Activated T-cell treated with anti-CD3 and anti-CD28 coated beads, Interleukin-2, amount 50 U/mL, for 72 hours (primary cell): ENCODE data around the gene PGBD5. TPM values are rescaled to one million over a fixed set of nuclear protein-coding genes. Genes with fewer than 3 reads are reported as not detected.
"Not testable (repeated sequence)": the region's sequence is repeated elsewhere in the genome, so short reads cannot be mapped to it uniquely, and the experiment has no call there.

Experiments used
- ATAC-seq, 2 donors: fragments of 150-1000 bp; cut with Tn5 transposase; replicated peaks in 1 of 2; 2 replicates each; pipeline ENCODE4 v1.10.0; 2021; ENCODE audit warnings: moderate library complexity in 2 of 2, mild to moderate bottlenecking in 1 of 2
- DNase-seq, 2 donors: peaks; one replicate each; pipeline ENCODE4 v3.0.0; 2021 to 2022; ENCODE audit warnings: mixed read lengths in 1 of 2
- H3K27ac Mint-ChIP-seq: one replicate; pipeline ENCODE4 v1.8.0; 2022; ENCODE audit warnings: mild to moderate bottlenecking, moderate library complexity, mixed read lengths
- H3K27me3 Mint-ChIP-seq: one replicate; pipeline ENCODE4 v1.8.0; 2022; ENCODE audit warnings: low read depth, mixed read lengths
- H3K36me3 Mint-ChIP-seq, 2 donors: one replicate each; pipeline ENCODE4 v1.8.0; 2022; ENCODE audit warnings: mixed read lengths in 2 of 2, mild to moderate bottlenecking in 1 of 2; ENCODE audit not compliant: insufficient read depth in 2 of 2
- H3K4me1 Mint-ChIP-seq: one replicate; pipeline ENCODE4 v1.8.0; 2022; ENCODE audit warnings: low read depth, mixed read lengths
- H3K4me3 Mint-ChIP-seq, 2 donors: one replicate each; pipeline ENCODE4 v1.8.0; 2022; ENCODE audit warnings: mild to moderate bottlenecking in 2 of 2, mixed read lengths in 2 of 2, moderate library complexity in 2 of 2
- H3K9me3 Mint-ChIP-seq, 2 donors: one replicate each; pipeline ENCODE4 v1.8.0; 2022; ENCODE audit warnings: mixed read lengths in 2 of 2
- total RNA-seq, 2 donors: library from RNA; stranded (reverse); gene quantifications; one replicate each; pipeline ENCODE4 v1.2.3, GENCODE V29; 2022

PGBD5 gene
- total RNA-seq, 2 donors from 2014 or later = 0.12 TPM; not detected in 1

- Mint-ChIP-seq H3K27ac (no peak overlapping the region), H3K9me3 (no peaks in the 10 kb centered on the region), H3K4me1 (peaks cover 17% of the 10 kb centered on the region), H3K4me3 (no peak overlapping the region), H3K36me3 (peaks cover 4 to 6% of the 10 kb centered on the region in 2 donors), H3K27me3 (peaks cover 77% of the 10 kb centered on the region)
- DNase-seq = no peak
- ATAC-seq = no peak
Measured at GRCh38 chr1:230422221-230422981, 3.7 kb downstream of the PGBD5 start.

- no peak overlapping the region for H3K4me3 Mint-ChIP-seq
- peaks cover 0 to 2% of the 10 kb centered on the region in 2 donors for H3K36me3 Mint-ChIP-seq
- H3K9me3 Mint-ChIP-seq = no peaks in the 10 kb centered on the region
- peaks cover 13% of the 10 kb centered on the region for H3K4me1 Mint-ChIP-seq
- H3K27ac Mint-ChIP-seq = no peak overlapping the region
- DNase-seq = no peak
- peaks cover 78% of the 10 kb centered on the region for H3K27me3 Mint-ChIP-seq
- no peak for ATAC-seq
Measured at GRCh38 chr1:230421481-230421880, 4.7 kb downstream of the PGBD5 start.

GRCh38 chr1:230420372-230420771 lies 5.8 kb downstream of the PGBD5 start:
- H3K9me3 Mint-ChIP-seq, H3K4me3 Mint-ChIP-seq, ATAC-seq, H3K36me3 Mint-ChIP-seq, H3K27ac Mint-ChIP-seq, DNase-seq: not testable (repeated sequence)
- H3K27me3 Mint-ChIP-seq = peaks cover 81% of the 10 kb centered on the region
- H3K4me1 Mint-ChIP-seq = peaks cover 13% of the 10 kb centered on the region

- ATAC-seq = no peak
- Mint-ChIP-seq H3K9me3 (no peaks in the 10 kb centered on the region), H3K27ac (no peak overlapping the region), H3K36me3 (peaks cover 0 to 2% of the 10 kb centered on the region in 2 donors), H3K4me1 (peaks cover 3% of the 10 kb centered on the region), H3K27me3 (peaks cover 71% of the 10 kb centered on the region), H3K4me3 (no peak overlapping the region)
- no peak for DNase-seq
Measured at GRCh38 chr1:230416430-230416829, 9.7 kb downstream of the PGBD5 start.

GRCh38 chr1:230415405-230416132 lies 10.6 kb downstream of the PGBD5 start:
- no peak overlapping the region for H3K4me3 Mint-ChIP-seq
- no peaks in the 10 kb centered on the region for H3K4me1 Mint-ChIP-seq
- ATAC-seq (no peak), DNase-seq (no peak)
- H3K36me3 Mint-ChIP-seq = peaks cover 0 to 2% of the 10 kb centered on the region in 2 donors
- no peaks in the 10 kb centered on the region for H3K9me3 Mint-ChIP-seq
- H3K27ac Mint-ChIP-seq = no peak overlapping the region
- peaks cover 75% of the 10 kb centered on the region for H3K27me3 Mint-ChIP-seq

- Mint-ChIP-seq H3K27ac (no peak overlapping the region), H3K4me3 (no peak overlapping the region), H3K9me3 (peaks cover 2% of the 10 kb centered on the region in 2 donors), H3K36me3 (peaks cover 0 to 2% of the 10 kb centered on the region in 2 donors), H3K4me1 (no peaks in the 10 kb centered on the region), H3K27me3 (peaks cover 77% of the 10 kb centered on the region)
- no peak for ATAC-seq
- no peak for DNase-seq
Measured at GRCh38 chr1:230414694-230415093, 11.4 kb downstream of the PGBD5 start.

- Mint-ChIP-seq H3K4me3 (no peak overlapping the region), H3K27ac (no peak overlapping the region), H3K9me3 (peaks cover 2% of the 10 kb centered on the region in 2 donors), H3K36me3 (peaks cover 0 to 2% of the 10 kb centered on the region in 2 donors), H3K4me1 (no peaks in the 10 kb centered on the region), H3K27me3 (peaks cover 75% of the 10 kb centered on the region)
- ATAC-seq (no peak), DNase-seq (no peak)
Measured at GRCh38 chr1:230414102-230414501, 12.0 kb downstream of the PGBD5 start.

GRCh38 chr1:230413061-230413460 lies 13.1 kb downstream of the PGBD5 start:
- no peak for ATAC-seq
- H3K27me3 Mint-ChIP-seq = peaks cover 67% of the 10 kb centered on the region
- no peak overlapping the region for H3K27ac Mint-ChIP-seq
- DNase-seq = no peak
- peaks cover 2 to 4% of the 10 kb centered on the region in 2 donors for H3K9me3 Mint-ChIP-seq
- no peak overlapping the region for H3K4me3 Mint-ChIP-seq
- H3K4me1 Mint-ChIP-seq = no peaks in the 10 kb centered on the region
- no peaks in the 10 kb centered on the region for H3K36me3 Mint-ChIP-seq

GRCh38 chr1:230408971-230409370 lies 17.2 kb downstream of the PGBD5 start:
- Mint-ChIP-seq H3K27ac (no peak overlapping the region), H3K36me3 (no peaks in the 10 kb centered on the region), H3K27me3 (peaks cover 45% of the 10 kb centered on the region), H3K4me1 (no peaks in the 10 kb centered on the region), H3K9me3 (peaks cover 2 to 4% of the 10 kb centered on the region in 2 donors), H3K4me3 (no peak overlapping the region)
- no peak for DNase-seq
- ATAC-seq = no peak

- DNase-seq (no peak), ATAC-seq (no peak)
- Mint-ChIP-seq H3K27ac (no peak overlapping the region), H3K4me3 (no peak overlapping the region), H3K36me3 (no peaks in the 10 kb centered on the region), H3K9me3 (peaks cover 2 to 4% of the 10 kb centered on the region in 2 donors), H3K4me1 (no peaks in the 10 kb centered on the region), H3K27me3 (peaks cover 35% of the 10 kb centered on the region)
Measured at GRCh38 chr1:230407351-230407750, 18.8 kb downstream of the PGBD5 start.

GRCh38 chr1:230406727-230407126 lies 19.4 kb downstream of the PGBD5 start:
- not testable (repeated sequence) for DNase-seq, H3K9me3 Mint-ChIP-seq, H3K36me3 Mint-ChIP-seq, H3K4me1 Mint-ChIP-seq, H3K27ac Mint-ChIP-seq, H3K4me3 Mint-ChIP-seq, ATAC-seq
- H3K27me3 Mint-ChIP-seq = peaks cover 33% of the 10 kb centered on the region

- Mint-ChIP-seq H3K4me3 (no peak overlapping the region), H3K27me3 (peaks cover 23% of the 10 kb centered on the region), H3K27ac (no peak overlapping the region), H3K4me1 (no peaks in the 10 kb centered on the region), H3K9me3 (no peaks in the 10 kb centered on the region), H3K36me3 (no peaks in the 10 kb centered on the region)
- ATAC-seq (no peak), DNase-seq (no peak)
Measured at GRCh38 chr1:230403442-230403841, 22.7 kb downstream of the PGBD5 start.

- Mint-ChIP-seq H3K4me1 (no peaks in the 10 kb centered on the region), H3K27ac (no peak overlapping the region), H3K36me3 (no peaks in the 10 kb centered on the region), H3K4me3 (no peak overlapping the region), H3K27me3 (peaks cover 29% of the 10 kb centered on the region), H3K9me3 (no peaks in the 10 kb centered on the region)
- DNase-seq = no peak
- no peak for ATAC-seq
Measured at GRCh38 chr1:230401763-230402294, 24.3 kb downstream of the PGBD5 start.
